Stimulated activated CD4-positive, alpha-beta T cell treated with anti-CD3 and anti-CD28 coated beads, TNF-alpha, amount 100 ng/mL, for 4 hours (primary cell): ENCODE data around the gene HIPK2.
"Not testable (repeated sequence)": the region's sequence is repeated elsewhere in the genome, so short reads cannot be mapped to it uniquely, and the experiment has no call there.

Experiments used
- DNase-seq, 3 experiments: peaks; one replicate each; pipeline ENCODE4 v3.0.0-alpha.2; 2020; ENCODE audit warnings: low read depth in 3 of 3

HIPK2 gene

DNA sequence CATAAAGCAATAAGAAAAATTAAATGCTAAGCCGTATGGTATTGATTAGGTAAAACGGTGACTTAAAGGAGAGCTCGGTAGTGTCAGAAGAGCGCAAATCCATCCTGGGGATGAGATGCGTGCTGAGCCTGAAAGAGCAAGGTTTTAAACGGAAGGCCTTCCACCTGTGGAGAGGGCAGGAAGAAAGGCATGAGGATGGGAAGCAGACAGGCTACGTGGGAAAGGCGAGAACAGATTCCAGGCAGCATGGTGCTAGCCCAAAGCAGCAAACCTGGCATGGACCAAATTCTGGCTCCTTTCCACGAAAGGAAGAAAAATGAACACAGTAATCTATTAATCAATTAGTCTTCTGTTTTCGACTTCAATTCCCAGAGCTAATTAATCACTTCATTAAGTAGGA lies 103.5 kb downstream of the HIPK2 start:
- no peak for DNase-seq

DNA sequence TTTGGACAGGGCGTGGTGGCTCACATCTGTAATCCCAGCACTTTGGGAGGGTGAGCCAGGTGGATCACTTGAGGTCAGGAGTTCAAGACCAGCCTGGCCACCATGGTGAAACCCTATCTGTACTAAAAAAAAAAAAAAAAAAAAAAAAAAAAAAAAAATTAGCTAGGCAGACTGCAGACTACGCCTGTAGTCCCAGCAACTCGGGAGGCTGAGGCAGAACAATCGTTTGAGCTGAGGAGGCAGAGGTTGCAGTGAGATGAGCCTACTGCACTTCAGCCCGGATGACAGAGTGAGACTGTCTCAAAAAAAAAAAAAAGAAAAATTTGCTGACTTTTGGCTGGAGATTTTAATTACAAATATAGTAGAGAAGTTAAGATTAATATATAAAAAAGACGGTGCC lies 104.0 kb downstream of the HIPK2 start:
- no peak for DNase-seq

DNA sequence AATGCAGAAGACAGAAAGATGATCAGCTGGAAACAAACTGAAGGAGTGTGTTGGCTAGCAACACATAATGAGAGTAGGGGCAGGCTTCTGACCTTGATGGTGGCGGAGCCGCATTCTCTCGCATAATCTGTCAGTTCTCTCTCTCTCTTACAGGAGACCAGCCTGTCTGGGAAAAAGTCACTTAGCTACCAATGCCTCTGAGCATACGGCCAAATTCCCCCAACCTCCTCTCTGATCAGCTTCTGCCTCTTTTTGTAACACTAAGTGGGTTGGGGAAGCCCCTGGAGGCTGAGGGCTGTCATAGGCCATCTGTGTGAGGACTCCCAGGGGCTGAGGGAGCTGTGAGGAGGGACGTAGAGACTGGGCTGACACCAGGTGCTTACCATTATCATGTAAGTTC lies 104.6 kb downstream of the HIPK2 start:
- DNase-seq = no peak

DNA sequence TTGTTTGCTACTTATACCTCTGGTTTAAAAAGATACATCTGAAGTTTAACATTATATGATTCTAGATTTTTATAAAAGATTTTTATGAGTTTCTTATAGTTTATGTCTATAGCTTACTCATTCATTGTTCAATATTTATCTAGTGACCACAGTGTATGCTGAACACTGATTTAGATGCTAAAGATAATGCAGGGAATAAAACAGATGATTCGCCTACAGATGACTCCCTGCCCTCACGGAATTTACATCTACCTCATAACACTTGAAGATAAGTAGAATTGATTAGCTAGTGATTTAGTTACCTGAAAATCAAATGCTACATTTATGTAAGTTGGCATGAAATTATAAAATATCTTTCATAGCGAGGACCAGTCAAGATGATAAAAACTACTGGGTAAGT lies 105.8 kb downstream of the HIPK2 start:
- DNase-seq = no peak

DNA sequence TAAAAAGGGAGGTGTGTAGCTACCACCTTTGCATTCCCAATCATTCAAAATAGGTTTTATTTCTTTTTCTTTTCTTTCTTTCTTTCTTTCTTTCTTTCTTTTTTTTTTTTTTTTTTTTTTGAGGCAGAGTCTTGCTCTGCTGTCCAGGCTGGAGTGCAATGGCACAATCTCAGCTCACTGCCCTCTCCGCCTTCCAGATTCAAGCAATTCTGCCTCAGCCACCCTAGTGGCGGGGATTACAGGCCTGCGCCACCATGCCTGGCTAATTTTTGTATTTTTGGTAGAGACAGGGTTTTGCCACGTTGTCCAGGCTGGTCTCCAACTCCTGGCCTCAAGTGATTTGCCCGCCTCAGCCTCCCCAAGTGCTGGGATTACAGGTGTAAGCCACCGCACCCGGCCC lies 107.1 kb downstream of the HIPK2 start:
- DNase-seq = not testable (repeated sequence)

DNA sequence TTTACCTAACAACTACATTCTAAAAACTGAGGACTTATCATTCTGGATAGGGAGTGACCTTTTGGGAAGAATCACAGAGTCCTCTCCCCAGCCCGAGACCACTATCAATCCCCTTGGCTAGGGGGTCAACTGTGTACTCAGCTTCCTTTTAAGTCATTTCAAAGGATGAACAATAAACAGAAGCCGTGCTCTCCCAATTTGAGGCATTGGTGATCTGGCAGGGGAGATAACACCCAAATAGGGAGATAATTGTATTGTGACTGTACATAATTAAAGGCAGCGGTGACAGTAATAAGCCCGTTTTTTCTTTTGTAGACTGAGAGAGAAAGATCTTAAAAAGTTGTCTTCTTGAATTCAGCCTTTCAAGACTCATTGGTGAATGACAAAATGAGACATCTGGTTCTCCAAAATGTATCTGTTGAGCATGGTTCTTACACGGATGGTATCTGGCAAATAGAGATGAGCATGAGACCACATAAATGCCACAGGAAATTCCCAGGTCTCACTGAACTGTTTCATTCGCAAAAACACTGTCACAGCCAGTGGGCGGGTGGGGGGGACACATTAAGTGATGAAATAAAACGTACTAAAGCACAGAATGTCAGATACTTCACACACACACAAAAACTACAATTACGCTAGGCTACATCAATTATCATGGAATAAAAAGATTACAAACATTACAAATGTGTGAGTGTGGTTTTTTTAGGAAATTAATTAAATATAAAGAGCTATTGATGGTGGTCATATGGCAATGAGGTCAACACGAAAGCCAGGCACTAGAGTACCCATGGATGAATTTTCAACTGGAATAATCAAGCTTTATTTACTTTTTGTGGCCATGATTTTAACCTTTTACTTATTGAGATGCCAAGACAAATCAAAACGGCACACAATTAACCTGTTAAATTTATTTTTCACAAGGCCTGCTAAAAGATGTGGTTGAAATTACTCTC lies 108.4 kb downstream of the HIPK2 start:
- no peak for DNase-seq

DNA sequence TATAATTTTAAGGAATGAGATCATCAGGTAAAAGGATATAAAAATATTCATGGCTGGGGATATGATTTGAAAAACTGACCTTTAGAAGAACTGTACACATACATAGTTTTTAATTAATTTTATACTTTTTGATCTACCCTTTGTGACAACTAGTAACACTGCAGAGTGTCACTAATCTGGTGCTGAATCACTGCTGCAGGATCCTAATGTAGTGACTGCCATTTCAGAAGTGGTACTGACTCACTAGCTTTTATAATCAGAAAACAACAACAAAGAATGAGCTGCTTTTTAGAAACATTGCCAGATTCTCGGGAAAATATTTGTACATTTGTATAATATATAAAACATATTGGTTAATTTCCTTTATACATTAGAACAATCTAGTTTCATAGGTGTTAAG lies 110.4 kb downstream of the HIPK2 start:
- no peak for DNase-seq

DNA sequence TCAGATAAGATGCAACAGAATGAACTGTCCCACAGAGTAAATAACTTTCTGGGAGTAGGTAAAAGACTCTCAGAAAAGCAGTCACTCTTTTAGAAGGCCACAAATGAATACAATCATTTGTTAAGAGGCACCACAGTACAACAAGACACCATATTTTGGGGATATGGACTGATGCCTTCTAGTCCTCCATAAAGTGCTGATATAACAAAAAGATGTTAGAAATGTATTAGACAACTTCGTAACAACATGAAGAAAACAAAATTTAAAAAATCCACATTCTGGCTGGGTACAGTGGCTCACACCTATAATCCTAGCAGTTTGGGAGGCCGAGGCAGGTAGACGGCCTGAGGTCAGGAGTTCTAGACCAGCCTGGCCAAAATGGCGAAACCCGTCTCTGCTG lies 111.3 kb downstream of the HIPK2 start:
- DNase-seq = no peak

DNA sequence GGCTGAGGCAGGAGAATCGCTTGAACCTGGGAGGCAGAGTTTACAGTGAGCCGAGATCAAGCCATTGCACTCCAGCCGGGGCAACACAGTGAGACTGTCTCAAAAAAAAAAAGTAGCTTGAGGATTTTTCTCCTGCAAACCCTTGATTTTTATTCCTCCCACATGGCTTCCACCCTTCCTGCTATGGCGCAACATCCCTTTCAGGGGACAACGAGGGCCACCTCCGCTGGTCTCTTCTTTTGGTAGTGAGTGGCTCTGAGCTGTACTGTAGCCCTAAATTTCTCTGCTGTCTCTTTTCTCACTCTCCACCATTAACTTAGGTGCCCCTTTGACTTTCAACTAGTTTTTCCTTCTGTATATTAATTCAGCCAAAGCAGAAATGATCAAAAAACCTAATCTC lies 113.4 kb downstream of the HIPK2 start:
- no peak for DNase-seq

DNA sequence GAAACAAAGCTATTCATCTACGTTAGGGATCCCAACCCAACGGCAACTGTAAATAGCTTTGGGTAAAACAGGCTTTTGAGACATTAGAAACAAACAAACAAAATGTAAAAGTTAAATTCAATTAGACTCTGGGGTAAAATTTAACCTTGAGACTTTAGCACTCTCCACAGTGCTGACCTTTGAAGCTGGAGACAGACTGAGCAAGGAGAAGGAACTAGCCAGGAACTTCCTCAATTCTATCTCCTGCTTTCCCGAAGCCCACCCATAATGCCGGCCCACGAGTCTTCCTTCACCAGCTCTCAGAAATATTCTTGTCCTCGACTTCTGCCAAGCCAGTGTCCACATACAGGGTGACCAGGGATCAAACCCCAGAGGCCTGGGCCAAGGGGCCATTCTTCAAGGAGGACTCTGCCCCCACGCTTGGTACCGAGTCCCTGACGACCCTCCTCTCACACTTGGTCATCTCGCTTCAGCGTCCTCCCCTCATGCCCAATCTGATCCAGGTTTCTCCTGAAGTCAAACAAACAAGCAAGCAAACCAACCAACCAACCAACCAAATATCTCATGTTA lies 114.1 kb downstream of the HIPK2 start:
- no peak for DNase-seq

GRCh38 chr7:139661903-139662302 lies 115.9 kb downstream of the HIPK2 start:
- no peak for DNase-seq

DNA sequence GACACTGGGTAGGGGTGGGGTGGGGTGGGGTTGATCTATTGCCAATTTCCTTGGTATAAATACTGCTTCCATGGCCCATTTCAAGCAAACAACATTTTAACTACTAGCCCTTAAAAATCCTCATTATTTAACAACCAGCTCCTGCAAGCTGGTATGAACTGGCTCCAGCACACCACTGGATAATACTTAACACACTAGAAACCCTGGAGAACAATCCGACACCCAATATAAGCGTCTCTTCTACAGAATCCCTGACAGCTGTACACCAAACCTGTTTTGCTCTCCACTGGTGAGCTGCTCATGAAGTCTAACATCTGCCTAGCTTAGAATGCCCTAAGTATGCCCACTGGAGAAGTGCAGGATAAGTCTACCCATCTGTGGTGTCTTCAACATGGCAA lies 116.8 kb downstream of the HIPK2 start:
- no peak for DNase-seq

DNA sequence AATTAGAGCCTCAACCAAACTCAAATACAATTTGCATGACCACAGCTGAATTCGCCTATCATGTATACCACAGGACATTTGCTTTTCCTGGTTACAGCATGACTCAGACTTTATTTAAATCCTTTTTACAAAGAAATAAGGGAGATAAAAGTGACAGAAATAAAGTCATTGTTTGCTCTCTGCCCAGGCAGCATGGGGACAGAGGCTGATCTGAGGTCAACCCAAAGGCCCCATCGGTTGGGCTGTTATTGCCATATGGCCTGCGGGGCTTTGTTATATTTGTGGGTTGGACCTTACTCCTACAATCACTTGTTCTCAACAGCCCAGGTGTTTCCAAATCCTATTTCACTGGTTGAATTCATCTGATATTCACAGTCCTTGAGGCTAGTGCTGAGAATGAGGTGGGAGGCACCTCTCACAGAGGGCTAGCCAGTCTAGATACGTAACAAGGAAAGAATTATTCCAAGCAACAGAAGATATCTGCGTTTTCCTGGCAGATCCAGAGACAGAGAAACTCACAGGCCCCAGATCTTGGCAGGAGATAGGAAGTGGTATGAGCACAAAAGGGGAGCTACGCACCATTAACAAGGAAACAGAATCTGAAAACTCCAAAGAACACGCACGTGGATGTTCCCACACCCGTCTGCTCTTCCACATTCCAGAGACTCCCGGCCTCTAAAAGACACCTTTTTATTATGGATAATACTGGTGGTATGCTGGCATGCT lies 117.3 kb downstream of the HIPK2 start:
- DNase-seq = no peak

GRCh38 chr7:139659922-139660316 lies 117.9 kb downstream of the HIPK2 start:
- no peak for DNase-seq

GRCh38 chr7:139658908-139659675 lies 118.7 kb downstream of the HIPK2 start:
- no peak for DNase-seq

- no peak for DNase-seq
Observed at GRCh38 chr7:139658296-139658695, 119.5 kb downstream of the HIPK2 start.

- DNase-seq = no peak
Observed at GRCh38 chr7:139657725-139658124, 120.1 kb downstream of the HIPK2 start.

- no peak for DNase-seq
Observed at GRCh38 chr7:139656387-139656786, 121.4 kb downstream of the HIPK2 start.

DNA sequence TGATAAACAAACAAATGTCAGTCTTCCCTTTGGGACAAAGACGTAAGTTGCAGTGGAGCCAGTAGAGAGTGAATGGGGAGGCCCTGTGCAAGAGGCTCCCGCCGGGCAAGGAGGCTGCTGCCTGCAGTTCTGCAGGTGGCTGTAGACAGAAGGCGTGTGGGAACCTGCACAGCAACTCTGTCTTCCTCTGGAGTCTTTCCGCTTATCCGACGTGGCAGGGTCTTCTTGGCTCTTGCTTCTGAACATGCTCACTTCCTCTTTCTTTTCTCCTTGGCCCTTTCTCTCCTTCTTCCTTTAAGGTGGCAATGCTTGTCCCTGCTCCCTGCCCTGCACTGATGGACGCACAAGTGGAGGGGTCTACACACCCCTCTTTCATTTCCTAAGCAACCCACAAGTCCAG lies 122.5 kb downstream of the HIPK2 start:
- no peak for DNase-seq

DNA sequence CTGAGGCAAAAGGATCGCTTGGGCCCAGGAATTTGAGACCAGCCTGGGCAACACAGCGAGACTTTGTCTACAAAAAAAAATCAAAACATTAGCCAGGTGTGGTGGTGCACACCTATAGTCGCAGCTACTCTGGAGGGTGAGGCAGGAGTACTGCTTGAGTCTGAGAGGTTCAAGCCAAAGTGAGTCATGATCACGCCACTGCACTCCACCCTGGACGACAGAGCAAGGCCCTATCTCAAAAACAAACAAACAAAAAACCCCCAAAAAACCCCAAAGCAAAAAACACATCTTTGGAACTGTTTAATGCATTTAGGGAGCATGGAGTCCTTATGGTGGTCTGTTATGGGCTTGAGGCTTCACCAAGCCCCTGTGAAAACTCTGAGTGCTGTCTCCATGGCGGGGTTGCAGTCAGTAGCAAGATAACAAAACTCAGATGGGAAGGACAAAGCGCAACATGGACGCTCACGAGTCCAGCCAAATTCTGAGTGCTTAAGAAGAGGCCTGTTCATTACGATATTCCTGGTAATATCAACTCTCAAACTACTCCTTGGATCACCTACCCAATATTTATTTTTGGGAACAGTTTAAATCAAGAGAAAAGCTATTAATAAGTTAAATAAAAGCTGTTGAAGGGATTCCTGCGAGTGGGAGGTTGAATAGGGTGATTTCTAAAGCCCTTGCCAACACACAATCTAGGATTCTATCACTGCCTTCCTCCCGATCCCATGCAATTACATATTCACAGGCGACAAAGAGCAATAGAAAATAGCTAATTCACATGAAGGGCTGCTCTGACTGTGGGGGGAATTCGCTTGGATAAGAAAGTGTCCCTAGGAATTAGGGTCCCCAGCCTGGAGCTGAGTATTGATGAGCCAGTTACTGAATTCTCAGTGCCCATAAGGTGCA lies 123.3 kb downstream of the HIPK2 start:
- DNase-seq = no peak

DNA sequence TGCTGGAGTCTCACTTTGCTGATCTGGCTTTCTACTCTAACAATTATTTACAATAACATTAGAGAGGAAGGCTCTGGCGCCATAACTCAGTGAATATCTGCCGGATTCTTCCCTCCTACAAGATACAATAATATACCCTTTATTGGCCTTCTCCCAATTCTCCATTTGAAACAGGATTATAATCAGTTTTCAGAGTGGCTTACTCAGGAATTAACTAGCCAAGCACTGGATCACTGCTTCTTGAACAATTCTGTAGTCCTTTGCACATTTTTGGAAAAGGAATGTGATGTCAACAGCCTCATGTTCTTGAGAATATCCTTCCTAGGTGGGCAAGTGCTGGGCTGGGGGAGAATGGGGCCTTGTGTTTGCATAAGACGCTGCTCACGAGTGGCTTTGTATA lies 125.9 kb downstream of the HIPK2 start:
- no peak for DNase-seq
